GM18507 (cell line): ENCODE measurements around the gene BCL11A.

Source experiments
- DNase-seq: peaks from one replicate; pipeline ENCODE4 v3.0.0; 2011; ENCODE audit warnings: low read depth; ENCODE audit not compliant: insufficient read length; ENCODE audit errors: extremely low spot score
- FAIRE-seq: peaks from 2 replicates; lab custom pipeline; 2011; peaks lifted over from hg19 to GRCh38; lab: Jason Lieb, UNC

The BCL11A gene

DNA sequence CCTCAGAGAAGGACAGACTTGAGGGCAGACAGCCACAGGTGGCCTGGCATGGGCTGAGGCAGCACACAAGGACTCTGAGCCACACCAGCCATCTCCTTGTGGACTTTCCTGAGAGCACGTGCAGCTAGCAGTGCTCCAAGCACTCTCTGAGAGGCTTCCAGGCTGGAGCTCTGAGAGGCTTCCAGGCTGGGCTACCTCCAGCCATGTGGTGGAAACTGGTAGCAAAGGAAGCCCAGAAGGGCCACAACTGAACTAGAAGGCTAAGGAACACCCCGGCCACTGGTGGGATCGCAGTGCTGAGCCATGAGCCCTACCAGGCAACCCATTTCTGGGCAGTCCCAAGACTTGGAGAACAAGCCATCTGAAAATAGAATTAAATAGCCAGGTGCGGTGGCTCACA, 39.5 kb downstream of the BCL11A start:
- no peak for DNase-seq
- FAIRE-seq = no peak

DNA sequence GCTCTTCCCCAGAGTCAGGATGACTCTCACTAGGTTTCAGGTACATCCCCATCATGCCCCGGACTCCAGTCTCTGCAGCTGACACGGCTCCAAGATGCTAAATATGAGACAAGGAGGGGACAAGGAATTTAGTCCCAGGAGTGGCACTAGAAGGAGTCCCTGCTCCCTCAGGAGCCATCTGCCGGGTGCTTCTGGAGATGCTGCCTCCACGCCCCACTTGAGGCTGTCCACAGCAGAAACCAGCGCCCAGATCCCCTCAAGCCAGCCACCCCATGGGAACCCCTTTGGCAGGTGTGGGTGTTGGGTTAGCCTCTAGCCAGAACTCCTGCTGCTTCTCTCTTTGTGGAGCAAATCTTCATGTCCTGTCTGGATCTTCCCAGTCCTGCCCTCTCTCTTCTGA, 40.3 kb downstream of the BCL11A start:
- FAIRE-seq = no peak

DNA sequence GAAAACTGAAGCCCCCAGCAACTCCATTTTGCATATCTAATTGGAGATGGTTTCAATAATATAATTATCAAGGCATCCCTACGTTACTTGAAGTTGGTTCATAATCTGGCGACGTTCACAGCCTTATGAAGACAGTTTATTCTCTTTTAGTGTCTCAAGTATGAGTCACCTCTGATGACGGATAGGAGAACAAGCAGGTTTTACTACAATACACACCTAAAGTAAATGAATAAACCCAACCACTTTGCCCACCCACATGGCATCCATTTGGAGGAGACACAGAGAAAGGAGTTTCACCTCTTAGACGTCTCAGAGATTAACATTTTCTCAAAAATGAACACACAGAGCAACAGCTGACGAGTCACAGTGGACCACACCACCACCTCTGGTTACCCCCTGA, 40.8 kb downstream of the BCL11A start:
- DNase-seq = no peak

More for the DNA sequence above, 40.3 kb downstream of the BCL11A start:
- no peak for DNase-seq

DNA sequence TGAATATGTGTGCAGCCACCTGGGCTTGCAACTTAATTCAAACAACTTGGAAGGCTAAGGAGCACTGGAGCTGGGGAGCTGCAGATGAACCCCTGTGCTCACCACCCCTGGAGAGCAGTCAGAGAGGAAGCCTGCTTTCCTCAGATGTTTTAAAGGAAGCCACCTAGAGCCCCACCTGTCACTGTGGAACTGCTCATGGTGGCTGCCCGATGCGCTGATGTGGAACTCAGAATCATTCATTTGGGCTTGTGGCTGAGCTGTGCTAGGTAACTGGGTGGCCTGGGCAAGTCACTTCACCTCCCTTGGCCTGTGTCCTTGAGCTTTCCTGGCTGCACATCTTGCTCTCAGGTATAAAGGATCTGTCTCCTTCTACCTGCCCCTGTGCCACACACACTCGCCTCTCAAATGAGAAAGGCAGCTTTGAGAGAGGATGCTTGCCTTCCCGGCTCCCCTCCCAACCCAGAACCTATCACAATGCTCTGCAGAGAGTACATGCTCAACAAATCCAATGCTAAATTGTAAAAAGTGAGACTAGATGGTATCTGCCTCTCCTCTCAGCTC, 41.3 kb downstream of the BCL11A start:
- no peak for FAIRE-seq
- DNase-seq = no peak

More for the DNA sequence above, 40.8 kb downstream of the BCL11A start:
- no peak for FAIRE-seq

DNA sequence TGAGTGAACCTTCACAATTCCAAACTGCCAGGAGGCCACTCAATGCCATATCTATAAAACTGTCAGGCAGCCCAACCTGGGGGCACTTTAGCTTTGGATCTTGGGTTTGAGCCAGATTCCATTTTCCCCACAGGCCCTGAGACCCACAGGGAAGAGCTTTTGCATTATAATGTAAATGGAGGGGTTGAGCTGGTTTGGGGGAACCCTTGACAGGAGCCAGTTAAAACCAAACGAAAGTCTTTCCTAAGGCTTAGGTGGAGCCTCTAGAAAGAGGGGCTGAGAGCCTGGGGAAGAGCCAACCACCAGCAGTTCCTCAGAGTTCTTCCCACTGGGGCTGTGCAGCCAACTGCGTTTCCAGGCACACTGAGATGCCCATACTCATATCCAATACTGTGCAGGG, 42.7 kb downstream of the BCL11A start:
- FAIRE-seq (no peak), DNase-seq (no peak)

DNA sequence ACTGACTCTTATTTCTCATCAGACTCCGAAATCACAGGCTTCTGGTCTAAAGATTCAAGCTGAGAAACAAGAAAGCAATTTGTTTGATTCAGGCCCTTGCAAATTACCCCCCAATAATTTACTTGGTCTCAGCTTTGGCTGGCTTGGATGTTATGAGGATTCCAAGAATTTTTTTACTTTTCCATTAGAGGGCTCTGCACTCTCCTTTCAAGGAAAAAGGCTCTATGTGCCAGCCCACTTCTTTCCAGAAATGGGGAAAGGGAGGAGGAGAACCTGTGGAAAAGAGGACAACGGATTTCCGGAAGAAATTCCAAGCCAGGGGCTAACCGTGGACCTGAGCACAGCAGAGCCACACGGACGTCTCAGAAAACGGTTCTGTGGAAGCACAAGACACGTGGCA, 44.4 kb downstream of the BCL11A start:
- DNase-seq (no peak), FAIRE-seq (no peak)

DNA sequence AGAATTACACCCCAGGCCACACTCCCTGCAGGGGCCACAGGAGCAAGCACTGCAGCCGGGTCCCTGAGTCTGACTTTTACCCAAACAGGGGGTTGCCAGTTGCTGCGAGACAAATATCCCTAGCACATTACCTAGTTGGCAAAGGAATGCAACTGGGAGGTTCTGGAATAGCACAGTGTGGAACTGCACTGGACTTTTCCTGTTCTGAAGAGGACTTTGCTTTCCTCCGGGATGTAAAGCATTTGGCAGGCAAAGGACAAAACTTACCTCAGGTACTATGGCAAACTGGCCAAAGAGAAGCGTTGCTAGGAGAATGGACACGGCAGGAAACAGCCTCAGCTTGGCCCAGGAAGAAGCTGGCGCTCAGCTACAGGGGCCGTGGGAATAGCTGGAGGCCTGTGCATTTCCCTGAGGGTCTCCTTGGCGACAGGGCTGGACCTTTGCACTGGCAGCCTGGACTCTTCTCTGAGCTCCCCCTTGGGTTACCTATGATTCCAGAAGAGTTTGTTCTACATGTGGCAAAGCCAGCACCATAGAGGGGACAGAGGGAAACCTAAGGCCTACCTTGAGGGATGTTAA, 45.0 kb downstream of the BCL11A start:
- FAIRE-seq = no peak
- no peak for DNase-seq

DNA sequence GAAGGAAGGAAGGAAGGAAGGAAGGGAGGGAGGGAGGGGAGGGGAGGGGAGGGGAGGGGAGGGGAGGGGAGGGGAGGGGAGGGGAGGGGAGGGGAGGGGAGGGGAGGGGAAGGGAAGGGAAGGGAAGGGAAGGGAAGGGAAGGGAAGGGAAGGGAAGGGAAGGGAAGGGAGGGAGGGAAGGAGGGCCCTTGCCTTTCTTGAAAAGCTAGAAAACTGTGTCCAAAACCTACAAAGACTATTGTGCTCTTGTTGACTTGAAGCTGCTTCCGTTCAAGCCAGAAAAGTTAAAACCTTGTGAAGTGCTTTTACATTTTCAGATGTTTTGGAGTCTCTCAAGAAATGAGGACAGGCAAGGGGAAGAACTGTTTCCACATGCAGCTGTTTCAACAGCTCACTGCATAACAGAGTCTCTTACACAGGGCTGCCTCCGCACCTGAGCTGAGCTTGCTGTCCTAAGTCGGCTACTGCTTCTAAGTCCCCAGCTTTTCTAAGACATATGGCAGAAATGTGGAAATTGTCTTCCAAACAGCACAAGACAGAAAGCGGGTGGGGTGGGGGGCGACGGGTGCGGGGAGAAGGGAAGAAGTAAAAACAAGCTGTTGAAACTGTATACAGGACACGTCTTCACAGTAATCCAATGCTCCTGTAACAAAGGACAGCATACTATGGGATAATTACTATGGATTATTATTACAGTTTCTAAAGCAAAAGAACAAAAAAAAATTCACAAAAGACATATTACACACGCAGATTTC, 46.1 kb downstream of the BCL11A start:
- FAIRE-seq = no peak
- DNase-seq = no peak

DNA sequence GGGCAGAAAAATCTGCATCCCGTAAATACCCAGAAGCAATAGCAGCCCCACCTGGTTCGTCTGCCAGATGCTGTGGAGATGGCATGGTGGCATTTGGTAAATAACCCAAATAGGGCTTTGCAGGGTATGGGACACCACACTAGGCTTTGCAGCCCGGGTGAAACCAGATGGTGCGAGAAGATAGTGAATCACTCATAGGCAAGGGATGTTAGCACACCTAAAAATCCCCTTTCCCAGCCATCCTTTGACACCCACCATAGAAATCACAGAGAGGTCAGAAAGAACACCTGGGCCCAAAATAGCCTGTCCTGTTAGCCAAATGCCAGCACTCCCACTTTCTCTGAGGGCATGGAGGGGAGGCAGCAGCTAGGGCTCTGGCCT, 47.6 kb downstream of the BCL11A start:
- FAIRE-seq (no peak), DNase-seq (no peak)

DNA sequence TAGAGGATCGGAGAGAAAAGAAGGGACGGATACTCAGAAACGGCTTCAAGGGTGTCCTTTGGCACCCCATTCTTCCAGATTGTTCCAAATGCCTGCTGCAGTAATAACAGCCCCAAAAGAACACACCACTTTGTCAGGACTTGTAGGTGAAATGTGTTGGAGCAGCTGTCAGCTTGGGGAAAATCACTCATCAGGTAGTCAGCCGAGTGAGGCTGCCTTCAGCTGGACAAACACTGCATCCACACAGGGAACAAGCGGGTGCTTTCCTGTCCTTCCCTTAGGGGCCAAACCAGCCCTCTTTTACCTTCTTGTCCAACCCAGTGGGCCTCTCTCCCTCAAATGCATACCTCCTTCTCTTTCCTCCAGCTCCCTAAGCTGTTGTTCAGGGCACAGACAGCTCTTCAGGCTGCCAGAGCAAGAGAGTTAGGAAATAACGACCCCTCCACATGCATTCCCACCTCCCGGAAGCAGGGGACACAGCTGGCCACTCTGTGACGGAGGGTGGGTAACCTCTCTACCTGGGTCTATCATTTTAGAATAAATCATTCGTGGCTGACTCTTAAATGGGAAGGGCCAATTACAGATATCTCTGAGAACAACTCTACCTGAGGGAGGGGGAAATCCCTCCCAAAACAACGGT, 48.1 kb downstream of the BCL11A start:
- no peak for DNase-seq

DNA sequence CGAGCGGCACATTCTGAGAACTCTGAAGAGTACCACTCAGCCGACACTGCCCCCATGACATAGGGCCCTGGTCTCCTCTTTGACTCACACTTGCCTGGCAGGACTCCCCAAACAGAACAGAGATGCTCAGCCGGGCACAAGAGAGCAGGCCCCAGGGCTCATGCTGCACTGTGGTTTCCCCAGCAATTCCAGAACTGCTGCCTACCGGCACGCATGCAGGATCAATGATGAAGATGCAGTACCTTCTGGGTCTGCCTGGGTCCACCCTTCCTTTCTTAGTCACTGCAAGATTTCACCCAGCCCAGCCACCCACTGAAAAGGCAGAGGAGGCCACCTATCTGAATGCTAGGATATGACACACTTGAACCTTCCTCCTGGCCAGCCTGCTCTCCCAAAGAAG, 49.4 kb downstream of the BCL11A start:
- DNase-seq = no peak

More for the DNA sequence above, 48.1 kb downstream of the BCL11A start:
- FAIRE-seq = no peak

DNA sequence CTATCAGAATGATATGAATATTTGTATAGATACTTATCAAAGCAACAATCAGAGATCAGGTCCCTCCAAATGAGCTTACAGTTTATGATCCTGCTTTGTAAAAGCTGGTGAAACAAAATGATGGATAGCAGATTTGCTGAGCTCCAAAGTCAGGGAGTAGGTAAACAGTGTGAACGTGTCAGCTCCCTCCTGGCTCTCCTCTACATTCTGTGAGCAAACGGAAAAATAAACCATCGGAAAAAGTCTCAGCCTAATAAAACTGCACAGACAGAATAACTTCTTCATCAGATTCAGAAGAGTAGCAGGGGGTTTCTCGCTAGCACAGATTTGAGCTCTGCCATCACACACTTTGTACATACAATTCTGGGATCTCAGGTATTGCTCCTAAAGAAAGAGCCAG, 51.3 kb downstream of the BCL11A start:
- DNase-seq = no peak
- FAIRE-seq = no peak

More for the DNA sequence above, 49.4 kb downstream of the BCL11A start:
- FAIRE-seq = no peak

DNA sequence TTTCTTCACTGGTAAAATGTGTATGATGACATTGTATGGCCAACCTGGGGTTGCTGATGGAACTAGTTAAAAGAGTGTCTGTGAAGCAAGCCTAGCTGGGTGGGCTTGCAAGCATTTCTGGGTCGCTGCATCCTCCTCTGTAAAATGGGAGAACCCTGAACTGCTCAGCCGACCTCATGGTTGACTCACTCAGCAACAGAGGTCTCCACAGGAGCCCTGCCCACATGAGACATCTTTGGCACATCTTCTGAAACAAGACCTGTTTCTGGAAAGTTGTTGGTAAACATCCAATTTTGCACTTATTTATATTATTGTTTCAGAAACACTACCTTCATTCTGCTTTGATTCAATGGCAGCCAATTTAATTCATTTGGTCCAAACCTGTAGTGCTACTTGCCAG, 52.6 kb downstream of the BCL11A start:
- no peak for FAIRE-seq
- DNase-seq = no peak

DNA sequence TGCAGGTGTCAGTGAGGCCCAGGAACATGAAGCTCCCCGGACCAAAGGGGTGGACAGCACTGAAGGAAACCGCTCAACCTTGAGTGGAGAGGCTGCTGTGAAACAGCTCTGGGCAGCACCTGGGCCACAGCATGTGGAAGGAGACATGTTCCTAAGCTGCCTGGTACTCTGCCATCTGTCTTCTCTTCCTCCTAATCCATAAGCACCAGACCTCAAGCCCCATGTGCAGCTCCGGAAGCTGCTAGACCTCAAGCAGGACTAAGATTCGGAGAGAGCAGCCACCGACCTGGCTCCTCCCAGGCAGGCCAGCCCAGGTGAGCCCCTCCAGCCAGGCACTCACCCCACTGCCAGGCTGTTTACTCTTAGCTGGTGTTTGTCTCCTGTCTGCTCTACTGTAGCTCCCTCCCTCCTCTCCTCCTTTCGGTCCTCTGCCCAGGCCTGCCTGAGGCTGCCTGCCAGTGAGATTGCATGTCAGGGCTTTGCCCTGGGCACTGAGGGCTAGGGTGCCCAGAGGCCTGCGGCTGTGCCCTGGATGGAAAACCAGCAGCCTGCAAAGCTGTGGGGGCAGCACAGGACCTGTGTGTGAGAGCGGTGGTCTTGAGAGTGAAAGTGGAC, 53.7 kb downstream of the BCL11A start:
- no peak for FAIRE-seq
- no peak for DNase-seq

DNA sequence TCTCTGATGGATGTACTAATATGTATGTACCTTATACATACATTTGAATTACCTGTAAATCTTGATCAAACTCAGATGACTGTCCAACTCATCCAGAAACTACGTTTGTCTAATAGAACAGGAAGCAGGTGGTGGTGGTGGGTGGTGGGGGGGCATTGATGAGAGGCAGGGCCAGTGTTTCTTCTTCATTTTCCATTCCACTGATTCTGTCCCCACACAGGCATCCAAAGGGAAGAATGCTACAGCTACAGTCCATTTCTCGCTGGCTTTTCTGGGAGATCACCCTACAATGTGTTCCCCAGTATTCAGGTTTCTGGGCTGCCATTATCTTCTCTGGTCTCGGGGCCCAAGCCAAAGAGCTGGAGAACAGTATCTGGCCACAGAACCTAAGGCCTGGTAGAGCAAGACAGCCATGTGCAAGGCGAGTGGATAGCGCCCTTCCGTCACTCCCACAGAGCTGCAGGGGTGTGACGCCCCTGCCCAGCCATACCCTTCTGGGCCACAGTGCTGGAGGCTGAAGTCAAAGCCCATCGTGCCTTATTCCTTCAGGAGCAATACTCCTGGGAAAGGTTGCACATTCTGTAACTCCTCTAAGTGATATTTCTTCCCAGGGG, 54.5 kb downstream of the BCL11A start:
- DNase-seq = no peak
- no peak for FAIRE-seq

DNA sequence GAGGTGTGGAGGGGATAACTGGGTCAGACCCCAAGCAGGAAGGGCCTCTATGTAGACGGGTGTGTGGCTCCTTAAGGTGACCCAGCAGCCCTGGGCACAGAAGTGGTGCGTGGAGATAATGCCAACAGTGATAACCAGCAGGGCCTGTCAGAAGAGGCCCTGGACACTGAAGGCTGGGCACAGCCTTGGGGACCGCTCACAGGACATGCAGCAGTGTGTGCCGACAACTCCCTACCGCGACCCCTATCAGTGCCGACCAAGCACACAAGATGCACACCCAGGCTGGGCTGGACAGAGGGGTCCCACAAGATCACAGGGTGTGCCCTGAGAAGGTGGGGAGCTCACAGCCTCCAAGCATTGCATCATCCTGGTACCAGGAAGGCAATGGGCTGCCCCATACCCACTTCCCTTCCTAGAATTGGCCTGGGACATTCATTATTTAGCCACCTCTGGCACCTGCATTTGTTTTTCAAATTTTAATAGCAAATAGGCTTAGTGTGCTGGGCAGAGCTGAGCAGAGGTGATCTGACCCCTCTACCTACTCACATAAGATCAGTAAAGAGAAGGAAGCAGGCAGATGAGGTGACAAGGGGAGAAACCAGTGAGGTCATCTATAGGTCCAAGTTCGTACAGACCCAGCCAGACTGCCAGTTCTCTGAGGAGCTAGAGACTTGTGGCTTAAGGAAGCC, 55.2 kb downstream of the BCL11A start:
- DNase-seq (no peak), FAIRE-seq (no peak)

DNA sequence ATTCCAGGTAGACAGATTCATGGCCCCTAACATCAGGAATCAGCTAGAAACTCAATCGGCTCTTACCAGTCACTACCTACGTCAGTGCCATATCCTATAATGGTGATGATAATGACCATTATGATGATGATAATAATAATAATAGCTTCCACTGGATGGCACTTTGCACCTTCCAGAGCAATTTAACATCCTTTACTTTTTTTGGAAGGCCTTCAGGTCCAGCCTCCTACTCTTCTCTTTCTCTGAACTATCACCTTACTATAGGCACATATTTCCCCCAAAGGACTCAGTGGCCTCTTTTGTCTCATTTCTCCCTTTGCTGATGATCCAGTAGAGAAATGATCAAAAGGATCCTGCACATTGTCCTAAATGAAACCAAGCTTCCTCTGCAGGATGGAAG, 56.0 kb downstream of the BCL11A start:
- no peak for FAIRE-seq
- DNase-seq = no peak

DNA sequence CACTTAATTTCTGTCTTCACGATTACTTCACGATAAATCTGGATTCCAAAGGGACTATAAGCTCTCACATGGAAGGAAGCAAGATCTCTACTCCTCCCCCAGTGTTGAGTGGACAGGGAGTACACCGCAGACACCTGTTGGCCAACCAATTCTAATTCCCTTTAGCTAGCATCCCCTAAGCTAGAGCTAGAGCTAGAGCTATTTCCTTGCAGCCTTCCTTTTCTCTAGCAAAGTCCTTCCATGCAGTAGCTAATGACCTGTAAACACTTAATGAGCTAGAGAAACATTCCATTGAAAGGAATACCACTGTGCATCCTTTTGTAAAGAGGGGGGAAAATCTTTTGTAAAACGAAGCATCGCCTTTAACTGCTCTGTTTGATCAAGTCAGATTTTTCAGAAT, 56.5 kb downstream of the BCL11A start:
- DNase-seq (no peak), FAIRE-seq (no peak)

DNA sequence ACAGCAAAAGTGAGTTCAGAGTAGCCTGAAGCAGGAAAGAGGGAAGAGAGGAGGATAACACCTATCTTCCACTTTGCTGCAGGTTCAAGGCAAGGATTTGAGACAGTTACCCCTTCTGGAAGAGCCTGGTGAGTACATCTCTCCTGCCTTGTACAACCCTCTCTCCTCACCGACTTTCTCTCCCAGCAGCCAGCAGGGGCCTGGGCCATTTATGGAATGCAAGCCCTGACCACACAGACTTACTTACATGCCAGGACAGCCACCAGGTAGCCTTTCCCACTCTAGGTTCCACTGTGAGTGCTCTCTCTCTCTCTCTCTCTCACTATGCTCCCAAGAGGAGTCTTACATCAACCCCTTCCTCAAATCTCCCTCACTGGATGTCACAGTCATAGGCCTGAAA, 57.0 kb downstream of the BCL11A start:
- FAIRE-seq = no peak
- DNase-seq = no peak
